ENCODE measurements around the gene DYTN.

DYTN gene

DNA sequence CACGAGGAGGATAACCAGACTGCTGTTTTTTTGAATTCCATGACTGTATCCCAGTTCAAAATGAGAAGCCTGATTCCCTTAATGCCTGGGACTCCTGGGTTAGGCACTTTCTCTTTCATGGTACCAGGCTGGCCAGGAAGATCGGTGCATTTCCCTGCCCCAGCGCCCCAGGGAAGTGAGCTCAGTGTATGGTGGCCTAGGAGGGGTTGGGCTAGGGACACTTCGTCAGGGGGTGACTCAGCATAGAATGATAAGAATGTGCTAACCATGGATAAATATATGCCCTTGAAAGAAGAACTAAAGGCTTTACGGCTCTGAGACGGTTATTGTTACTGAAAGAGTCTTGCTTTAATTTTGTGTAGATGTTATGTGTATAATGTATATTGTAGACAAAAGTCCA, 103.4 kb downstream of the DYTN start:
- DNase-seq (ENCODE audit: low spot score) = peak; percentile 16

DNA sequence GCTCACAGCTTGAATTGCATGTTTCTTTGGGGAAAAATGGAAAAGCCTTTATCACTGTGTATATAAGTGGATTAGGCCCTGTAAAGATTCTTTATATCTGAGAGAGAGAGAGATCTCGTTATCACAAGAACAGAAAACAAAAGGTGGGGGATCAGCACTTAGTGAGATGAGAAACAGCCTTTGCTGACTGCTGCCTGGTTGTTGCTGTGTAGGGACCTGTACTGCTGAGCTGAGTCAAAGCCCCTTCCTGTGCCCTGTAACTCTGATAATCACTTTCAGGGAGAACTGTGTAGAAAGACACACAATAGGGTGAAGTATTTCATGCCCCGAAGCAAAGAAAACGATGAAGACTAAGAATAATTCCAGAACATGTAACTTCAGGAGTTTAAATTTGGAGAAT, 106.5 kb downstream of the DYTN start:
- DNase-seq (ENCODE audit: low spot score) = no peak

DNA sequence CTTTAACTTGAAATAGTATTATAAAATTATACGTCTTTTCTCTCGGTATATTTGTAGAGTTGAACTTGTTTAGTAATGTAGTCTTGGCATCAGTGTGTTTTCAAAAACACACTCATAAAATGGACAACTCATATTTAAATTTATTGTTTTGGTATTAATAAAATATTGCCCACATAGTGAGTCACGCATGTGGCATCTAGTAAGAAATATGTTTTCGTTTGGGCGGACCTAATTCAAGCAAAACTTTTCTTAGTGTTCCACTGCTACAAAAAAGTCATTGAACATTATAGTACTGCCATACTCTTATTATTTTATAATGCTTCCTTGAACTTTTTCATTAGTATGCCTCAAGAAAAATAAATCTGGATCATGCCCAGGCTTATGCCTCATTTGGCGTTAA, 107.0 kb downstream of the DYTN start:
- DNase-seq (ENCODE audit: low spot score) = no peak

DNA sequence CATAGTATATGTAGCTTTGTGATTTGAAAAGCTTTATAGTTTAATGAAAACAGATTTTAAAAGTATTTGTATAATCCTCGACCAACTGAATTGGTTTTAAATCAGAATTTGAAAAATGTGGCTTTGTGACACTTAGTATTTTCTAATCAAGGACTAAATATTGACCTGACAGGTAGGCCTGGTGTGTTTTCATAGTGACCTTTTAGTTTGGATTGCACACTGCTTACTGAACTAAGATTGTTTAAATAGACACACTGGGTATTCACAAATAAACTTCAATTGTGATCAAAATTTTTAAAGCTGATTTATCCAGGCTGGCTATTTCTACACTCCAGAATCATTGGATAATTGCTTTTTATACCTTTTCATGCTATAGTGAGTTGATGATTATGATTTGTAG, 107.7 kb downstream of the DYTN start:
- DNase-seq (ENCODE audit: low spot score) = no peak

DNA sequence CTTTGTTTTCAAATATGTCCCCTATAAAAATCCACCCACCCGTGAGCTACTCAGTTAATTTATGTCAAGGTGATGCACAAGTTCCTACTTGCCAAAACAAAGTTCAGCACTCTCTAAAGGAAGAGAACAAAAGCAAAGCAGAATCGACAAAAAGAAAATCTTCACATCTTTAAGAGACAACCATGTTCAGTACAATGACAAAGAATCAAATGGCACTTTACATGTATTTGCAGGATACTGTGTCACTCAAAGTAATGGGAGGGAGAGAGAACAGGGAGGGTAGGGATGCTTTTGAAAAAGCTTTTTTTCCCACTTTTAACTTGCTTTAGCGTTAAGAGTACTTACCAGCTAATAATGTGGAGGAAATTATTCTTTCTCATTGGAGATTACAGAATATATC, 115.0 kb downstream of the DYTN start:
- DNase-seq (ENCODE audit: low spot score) = no peak
